Activated CD4-positive, alpha-beta T cell treated with anti-CD3 and anti-CD28 coated beads, Interleukin-2, amount 50 U/mL, for 48 hours (primary cell): Measurements from ENCODE around the gene COMMD2.

Source experiments
- DNase-seq, 2 experiments: peaks; one replicate each; pipeline ENCODE4 v3.0.0-alpha.2; 2020

Gene COMMD2

DNA sequence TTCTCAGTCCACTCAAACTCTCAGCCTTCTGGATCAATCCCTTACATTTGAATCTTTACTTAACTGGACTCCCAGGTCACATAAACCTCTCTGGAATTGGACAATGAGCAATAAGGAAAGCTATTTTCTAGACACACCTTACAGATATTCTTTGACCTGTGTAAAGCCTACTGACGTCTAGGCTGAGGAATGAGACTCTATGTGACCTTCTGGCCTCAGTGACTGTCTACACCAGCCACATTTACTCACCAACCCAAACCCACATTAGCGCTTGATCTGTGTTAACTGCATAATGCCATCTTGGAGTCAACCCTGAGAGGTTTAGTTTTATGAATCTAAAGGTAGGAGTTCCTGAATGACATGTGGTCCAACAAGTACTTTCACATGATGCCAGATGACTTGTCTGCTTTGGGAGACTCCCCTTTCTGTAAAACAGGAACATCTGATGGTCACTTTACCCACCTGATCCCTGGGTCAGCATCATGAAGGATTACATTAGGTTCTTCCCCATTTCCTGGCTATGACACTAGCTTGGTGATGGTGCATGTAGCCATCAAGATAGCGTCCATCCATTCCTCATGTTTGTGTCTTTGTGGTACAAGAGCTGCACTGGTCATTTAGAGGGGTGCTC lies 11.4 kb upstream of the COMMD2 start:
- no peak for DNase-seq

- no peak for DNase-seq
Measured at GRCh38 chr3:149753717-149754116, 1.4 kb upstream of the COMMD2 start.

GRCh38 chr3:149752788-149753136 lies 473 bp upstream of the COMMD2 start:
- no peak for DNase-seq

GRCh38 chr3:149751551-149751950 lies 738 bp downstream of the COMMD2 start:
- no peak for DNase-seq

GRCh38 chr3:149744606-149745005 lies 7.7 kb downstream of the COMMD2 start:
- DNase-seq: no peak

DNA sequence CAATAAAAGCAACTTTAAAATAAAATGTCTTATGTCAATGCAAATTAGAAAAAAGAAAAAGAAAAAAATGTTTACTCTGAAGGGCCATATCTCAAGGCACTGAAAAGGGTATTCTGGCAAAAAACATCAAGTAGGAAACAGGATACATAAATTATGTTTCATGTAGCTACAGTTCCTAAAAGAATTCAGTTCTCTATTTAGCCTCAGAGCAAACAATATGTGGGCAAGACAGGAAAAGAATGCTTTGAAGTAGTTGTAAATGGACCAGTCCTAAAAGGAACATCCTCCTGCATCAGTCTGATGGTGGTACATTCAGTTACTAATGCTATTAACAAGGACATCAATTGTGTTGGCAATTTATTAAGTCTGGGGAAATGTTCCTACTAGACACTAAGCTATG lies 8.1 kb downstream of the COMMD2 start:
- no peak for DNase-seq

DNA sequence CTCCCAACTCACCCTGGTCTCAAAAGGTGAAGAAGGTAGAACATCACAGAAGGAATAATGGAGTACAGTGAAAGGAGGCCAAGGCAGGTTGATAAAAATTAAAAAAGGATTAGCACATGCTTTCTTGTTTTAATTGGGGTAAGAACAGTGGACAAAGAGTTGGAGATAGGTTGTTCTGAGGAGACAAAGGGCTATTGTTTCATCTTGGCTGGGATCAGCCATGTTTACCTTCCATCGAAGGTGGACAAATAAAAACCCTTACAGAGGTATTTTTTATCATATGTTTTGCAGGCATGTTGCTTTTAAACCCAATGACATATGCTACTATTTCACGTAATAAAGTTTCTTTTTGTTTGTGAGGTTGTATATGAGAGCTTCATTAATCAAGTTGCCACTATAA lies 12.9 kb downstream of the COMMD2 start:
- no peak for DNase-seq

- no peak for DNase-seq
Measured at GRCh38 chr3:149738876-149739275, 13.4 kb downstream of the COMMD2 start.

GRCh38 chr3:149736953-149737205 lies 15.4 kb downstream of the COMMD2 start:
- no peak for DNase-seq

GRCh38 chr3:149736175-149736952 lies 15.9 kb downstream of the COMMD2 start:
- no peak for DNase-seq

DNA sequence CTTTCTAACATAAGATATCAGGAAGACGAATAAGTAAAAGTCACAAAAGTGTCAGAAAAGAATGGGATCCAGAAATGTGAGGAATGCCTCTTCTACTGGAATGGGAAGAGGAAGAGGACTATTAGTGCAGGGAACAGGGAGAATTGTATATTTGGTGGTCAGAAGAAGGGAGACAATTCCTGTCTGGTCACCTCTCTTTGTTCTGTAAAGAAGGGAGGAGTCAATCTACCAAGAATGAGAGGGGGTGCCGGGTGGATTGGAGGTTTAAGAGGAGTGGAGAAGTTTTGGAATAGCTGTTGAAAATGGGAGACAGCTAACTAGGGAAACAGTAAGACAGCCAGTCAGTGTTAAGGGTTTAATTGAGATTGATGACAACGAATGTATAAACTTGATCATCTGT lies 20.1 kb downstream of the COMMD2 start:
- DNase-seq: no peak

- no peak for DNase-seq
Measured at GRCh38 chr3:149727656-149728055, 24.6 kb downstream of the COMMD2 start.

DNA sequence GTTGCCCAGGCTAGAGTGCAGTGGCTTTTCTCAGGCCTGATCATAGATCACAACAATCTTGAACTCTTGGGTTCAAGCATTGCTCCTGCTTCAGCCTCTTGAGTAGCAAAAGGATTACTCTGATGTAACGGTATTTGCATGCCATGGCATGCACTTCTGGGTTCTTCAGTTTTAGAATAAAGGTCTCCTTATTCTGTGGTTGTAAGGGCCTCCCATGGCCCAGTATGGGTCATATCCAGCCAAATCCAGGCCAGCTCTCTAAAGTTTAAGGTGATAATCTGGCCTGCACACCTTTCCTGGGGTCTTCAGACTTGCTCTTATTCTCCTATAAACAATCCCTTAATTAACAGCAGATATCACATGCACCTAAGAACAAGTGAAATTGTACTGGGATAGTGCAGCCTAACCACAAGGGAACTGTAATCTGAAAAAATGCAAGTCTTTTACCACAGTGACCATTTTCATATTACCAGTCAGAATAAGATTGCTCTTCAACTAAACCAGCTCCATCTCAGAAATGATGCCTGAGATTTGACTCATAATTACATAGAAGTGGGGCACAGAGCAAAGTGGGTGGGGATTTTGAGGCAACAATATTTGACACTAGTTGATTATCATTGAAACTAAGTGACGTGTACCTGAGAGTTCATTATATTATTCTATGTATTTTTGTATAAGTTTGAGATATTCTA lies 25.4 kb downstream of the COMMD2 start:
- peak in 1 of 2 experiments; percentile 10 for DNase-seq

GRCh38 chr3:149723781-149724180 lies 28.5 kb downstream of the COMMD2 start:
- no peak for DNase-seq

DNA sequence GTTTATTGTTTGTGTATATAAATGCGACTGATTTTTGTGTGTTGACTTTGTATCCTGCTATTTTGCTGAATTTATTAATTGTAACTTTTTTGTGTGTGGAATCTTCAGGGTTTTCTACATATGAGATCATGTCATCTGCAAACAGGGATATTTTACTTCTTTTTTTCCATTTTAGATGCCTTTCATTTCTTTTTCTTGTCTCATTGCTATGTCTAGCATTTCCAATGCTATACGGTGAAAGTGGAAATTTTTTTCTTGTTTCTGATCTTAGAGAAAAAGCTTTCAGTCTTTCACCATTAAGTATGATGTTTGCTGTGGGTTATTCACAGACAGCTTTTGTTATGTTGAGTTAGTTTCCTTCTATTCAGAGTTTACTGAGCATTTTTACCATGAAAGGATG lies 31.4 kb downstream of the COMMD2 start:
- no peak for DNase-seq

DNA sequence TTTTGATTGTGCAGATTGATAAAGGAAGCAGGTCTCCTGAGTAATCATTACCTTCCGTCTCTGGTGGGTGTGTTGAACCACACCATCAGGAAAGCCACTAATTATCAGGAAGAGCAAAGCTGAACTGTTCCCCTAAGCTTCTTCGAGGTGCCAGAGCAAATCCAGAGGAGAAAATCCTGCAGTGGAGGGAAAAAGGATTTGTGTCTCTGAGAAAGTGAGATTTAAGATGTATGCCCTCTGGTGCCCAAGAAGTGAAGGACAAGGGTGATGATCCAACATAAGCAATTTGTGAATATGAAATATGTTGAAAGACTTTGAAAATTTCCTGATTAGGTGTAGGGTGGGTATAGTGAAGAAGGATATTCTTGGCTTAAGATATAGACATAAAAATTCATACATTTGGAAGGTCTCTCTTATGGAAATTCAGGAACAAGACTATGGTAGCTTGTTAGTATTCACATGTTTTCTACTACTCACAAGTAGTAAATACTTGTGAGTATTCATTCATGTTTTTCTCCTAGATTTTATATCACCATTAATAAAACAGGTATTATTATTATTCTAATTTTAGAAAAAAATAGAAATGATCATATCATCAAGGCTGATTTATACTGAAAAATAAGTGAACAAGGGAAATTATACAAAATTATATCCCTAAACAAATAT lies 34.8 kb downstream of the COMMD2 start:
- peak in 1 of 2 experiments; percentile 35 for DNase-seq

DNA sequence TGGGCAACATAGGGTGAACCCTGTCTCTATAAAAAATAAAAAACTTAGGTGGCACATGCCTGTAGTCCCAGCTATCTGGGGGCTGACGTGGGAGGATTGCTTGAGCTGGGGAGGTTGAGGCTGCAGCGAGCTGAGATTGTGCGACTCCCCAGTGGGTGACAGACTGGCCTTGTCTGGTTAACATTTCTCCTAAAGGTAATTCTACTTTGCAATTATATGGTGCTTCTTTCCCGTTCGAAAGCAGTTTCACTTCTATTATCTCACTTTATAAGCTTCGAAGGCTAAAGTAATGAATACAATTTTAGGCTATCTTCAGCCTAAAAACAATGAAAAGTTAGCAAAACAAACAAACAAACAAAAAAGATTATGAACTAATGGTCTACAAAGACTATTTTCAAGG lies 35.3 kb downstream of the COMMD2 start:
- DNase-seq: no peak

GRCh38 chr3:149715247-149715646 lies 37.0 kb downstream of the COMMD2 start:
- no peak for DNase-seq

- no peak for DNase-seq
Measured at GRCh38 chr3:149713730-149714654, 38.3 kb downstream of the COMMD2 start.

DNA sequence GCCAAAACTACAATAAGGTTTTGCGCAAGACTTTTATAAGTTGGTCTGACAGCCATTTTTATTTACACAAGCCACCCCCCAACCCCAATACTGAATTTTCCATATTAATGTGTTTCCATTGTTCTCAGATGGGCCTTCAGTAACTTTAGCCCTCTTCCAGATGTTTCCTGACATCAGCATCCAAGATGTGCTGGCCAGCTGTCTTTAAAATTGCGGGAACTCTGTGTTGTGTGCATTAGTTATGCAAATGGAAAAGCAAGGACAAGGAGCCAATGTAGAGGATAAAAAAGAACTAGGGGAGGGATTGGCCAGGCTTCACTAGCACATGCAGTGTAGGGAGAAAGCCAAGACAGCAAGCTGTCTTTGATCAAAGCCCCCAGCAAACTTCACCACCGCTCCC lies 45.4 kb downstream of the COMMD2 start:
- no peak for DNase-seq

GRCh38 chr3:149705416-149705815 lies 46.9 kb downstream of the COMMD2 start:
- no peak for DNase-seq

DNA sequence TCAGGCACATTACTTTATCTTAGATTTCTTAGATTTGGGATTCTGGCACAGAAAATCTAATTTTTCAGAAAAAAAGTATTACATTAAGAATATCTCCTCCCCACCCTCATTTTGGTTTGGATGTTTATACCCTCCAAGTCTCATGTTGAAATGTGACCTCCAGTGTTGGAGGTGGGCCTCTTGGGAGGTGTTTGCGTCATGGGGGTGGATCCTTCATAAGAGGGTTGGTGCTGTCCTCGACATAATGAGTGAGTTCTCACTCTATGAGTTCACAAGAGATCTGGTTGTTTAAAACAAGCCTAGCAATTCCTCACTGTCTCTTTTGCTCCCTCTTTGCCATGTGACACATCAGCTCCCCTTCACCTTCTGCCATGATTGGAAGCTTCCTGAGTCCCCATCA lies 48.8 kb downstream of the COMMD2 start:
- DNase-seq: no peak
